Measurements from ENCODE around the gene TUFT1.
A peak's percentile ranks its signal among the peaks of the same experiment; 100 is the strongest.

TUFT1 gene

DNA sequence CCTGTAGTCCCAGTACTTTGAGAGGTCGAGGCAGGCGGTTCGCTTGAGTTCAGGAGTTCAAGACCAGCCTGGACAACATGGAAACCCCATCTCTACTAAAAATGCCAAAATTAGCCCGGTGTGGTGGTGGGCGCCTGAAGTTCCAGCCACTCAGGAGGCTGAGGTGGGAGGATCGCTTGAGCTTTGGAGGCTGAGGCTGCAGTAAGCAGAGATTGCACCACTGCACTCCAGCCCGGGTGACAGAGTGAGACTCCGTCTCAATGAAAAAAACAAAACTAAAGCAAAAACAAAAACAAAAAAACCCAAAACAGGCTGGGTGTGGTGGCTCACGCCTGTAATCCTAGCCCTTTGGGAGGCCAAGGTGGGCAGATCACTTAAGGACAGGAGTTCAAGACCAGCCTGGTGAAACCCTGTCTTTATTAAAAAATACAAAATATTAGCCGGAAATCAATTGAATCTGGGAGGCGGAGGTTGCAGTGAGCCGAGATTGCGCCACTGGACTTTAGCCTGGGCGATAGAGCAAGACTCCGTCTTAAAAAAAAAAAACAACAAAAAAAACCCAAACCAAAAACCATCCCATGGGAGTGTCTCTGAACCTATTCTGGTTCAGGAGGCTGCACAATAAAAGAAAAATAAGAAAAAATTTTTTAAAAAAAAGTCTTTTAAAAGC, 30.6 kb upstream of the TUFT1 start:
- peak overlapping the region; percentile 99 for H3K27ac ChIP-seq
- TF ChIP-seq, protein P1, sequence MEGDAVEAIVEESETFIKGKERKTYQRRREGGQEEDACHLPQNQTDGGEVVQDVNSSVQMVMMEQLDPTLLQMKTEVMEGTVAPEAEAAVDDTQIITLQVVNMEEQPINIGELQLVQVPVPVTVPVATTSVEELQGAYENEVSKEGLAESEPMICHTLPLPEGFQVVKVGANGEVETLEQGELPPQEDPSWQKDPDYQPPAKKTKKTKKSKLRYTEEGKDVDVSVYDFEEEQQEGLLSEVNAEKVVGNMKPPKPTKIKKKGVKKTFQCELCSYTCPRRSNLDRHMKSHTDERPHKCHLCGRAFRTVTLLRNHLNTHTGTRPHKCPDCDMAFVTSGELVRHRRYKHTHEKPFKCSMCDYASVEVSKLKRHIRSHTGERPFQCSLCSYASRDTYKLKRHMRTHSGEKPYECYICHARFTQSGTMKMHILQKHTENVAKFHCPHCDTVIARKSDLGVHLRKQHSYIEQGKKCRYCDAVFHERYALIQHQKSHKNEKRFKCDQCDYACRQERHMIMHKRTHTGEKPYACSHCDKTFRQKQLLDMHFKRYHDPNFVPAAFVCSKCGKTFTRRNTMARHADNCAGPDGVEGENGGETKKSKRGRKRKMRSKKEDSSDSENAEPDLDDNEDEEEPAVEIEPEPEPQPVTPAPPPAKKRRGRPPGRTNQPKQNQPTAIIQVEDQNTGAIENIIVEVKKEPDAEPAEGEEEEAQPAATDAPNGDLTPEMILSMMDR (conservative IDR thresholded peaks at IDR 0.05) = no peak

DNA sequence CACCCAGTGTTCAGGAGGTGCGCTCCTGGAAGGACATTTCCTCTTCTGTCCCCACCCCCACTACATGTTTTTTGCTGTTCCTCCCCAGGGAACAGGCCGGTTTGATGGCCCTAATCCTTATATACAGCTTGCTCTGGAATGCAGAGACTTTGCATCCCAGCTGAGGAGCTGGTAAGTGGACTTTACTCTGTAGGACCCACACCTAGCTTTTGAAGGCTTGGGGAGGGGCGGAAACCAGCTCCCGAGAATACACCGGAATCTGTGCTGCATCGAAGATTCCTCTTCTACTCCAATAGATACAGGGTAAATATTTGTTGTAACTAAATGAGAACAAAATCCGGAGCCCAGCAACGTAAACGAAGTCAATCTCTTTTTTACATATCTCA, 30.1 kb upstream of the TUFT1 start:
- TF ChIP-seq, protein P1 (conservative IDR thresholded peaks at IDR 0.05) = no peak
- peak overlapping the region; percentile 99 for H3K27ac ChIP-seq

- peak overlapping the region; percentile 99 for H3K27ac ChIP-seq
- TF ChIP-seq, protein P1 (conservative IDR thresholded peaks at IDR 0.05) = no peak
Observed at GRCh38 chr1:151510614-151510956, 29.5 kb upstream of the TUFT1 start.

DNA sequence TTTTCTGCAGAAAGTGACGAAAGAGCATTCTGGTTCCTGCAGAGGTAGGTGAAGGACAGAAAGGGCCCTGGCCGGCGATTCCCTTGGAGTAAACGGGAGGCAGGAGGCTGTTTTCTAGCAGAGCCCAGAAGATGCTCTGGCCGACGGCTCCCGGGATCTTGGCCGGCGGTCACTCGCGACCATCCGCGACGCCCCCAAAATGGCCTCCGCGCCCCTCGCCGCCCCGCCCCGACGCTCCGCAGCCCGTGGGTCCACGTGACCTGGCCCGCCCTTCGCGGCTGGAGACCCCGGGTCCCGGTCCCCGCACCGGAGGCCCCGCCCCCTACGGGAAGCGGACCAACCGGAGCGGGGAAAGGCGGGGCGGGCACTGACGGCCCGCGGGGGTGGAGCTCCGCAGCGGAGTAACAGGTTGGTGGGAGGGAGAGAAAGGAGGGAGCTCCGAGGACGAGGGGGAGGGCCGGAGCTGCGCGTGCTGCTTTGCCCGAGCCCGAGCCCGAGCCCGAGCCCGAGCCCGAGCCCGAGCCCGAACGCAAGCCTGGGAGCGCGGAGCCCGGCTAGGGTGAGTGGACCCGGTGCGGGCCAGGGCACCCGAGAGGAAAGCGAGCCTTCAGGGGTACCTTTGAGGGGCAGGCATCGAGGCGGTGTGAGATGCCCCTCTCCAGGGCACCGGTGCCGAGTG, 29.0 kb upstream of the TUFT1 start, which contains the start of gene CGN:
Gene CGN (plus strand): TSS at position 431 of the 679 bp plus-strand sequence. CDS start 7,133 bp downstream, outside the sequence.
- peak within 1 kb of the TSS; percentile 99 for H3K27ac ChIP-seq
- TF ChIP-seq, protein P1 (conservative IDR thresholded peaks at IDR 0.05) = no peak

DNA sequence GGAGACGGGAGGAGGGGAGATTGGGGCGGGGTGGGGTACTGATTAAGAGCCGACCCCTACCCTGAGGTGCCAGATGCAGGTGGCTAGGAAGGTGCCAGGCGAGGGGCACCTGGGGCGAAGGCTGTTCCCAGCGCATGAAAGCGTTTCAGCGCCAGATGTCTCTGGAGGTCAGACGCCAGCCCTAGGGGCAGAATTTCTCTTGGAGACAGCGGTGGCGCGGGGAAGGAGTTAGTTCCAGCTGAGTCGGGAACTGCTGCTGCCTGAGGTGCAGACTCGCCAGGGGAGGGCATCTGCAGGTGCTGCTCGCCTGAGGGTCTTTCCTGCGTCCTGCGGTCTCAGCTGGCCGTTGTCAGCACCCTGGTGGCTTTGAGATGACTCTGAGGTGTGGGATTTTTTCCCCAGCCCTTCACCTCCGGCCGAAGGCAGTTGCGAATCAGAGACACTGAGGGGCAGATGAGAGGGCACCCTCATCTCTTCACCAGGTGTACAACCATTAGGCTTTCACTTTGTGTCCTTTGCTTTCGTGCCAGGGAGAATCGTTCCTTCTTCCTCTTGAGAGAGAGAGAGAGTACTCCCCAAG, 28.4 kb upstream of the TUFT1 start:
- peak overlapping the region; percentile 99 for H3K27ac ChIP-seq
- TF ChIP-seq, protein P1 (conservative IDR thresholded peaks at IDR 0.05) = peak; percentile 24

GRCh38 chr1:151512326-151512725, 27.8 kb upstream of the TUFT1 start:
- peak overlapping the region; percentile 99 for H3K27ac ChIP-seq
- TF ChIP-seq, protein P1 (conservative IDR thresholded peaks at IDR 0.05) = no peak

DNA sequence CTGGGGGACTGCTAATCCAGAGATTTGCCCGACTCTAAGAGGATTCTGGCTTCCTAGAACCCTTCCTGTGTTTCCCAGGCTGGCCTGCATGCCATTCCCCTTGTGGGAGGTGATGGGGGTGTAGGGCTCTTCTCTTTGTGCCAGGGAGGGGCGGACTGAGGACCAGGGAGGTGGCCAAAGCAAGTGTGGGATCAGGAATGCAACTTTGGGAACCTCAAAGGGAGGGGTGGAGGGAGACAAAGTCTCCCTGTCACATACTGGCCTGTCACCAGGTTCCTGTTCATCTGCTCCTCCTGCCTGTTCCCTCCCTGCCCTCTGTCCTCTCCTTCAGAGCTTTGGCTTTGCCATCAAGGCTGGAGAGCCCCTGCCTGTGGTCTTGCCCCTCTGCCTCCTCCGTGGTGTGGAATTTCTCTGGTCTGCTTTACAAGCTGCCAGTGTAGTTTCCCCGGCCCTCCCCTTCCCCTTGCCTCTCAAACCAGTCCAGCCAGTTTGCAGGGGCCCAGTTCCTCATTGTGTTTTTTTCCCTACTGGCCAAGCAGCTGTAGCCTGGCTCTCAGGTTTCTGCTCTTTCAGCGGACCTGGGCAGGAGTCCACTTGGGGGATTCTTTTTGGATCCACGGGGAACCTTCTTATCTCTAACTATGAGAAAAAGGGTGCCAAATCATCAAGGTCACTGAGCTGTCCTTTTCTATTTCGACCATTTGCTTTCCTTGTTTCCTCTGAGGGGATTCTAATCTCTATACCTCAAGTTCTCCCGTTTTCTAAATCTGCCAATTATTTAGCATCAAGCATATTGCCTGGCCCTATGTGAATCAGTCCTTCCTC, 27.1 kb upstream of the TUFT1 start:
- TF ChIP-seq, protein P1 (conservative IDR thresholded peaks at IDR 0.05) = no peak
- peak overlapping the region; percentile 99 for H3K27ac ChIP-seq
